Neural progenitor cell (in vitro differentiated cells): ENCODE data around the gene SMYD2. TPM values are rescaled to one million over a fixed set of nuclear protein-coding genes. Genes with fewer than 3 reads are reported as not detected.

Source experiments
- DNase-seq: peaks from one replicate; pipeline ENCODE4 v3.0.0-alpha.2; 2016; ENCODE audit warnings: low spot score
- H2AFZ ChIP-seq: fragments of 200-600 bp; sonication (generic); replicated peaks from 2 replicates; pipeline ENCODE4 v1.6.1; 2016; ENCODE audit warnings: antibody characterized with exemption
- H3F3A ChIP-seq: fragments of 200-600 bp; sonication (generic); 2 replicates; pipeline ENCODE4 v1.6.1; 2016; ENCODE audit warnings: antibody characterized with exemption, low read depth
- H3K27ac ChIP-seq: fragments of 200-600 bp; sonication (generic); 2 replicates; pipeline ENCODE4 v1.5.1; 2016; ENCODE audit warnings: mild to moderate bottlenecking
- H3K27me3 ChIP-seq: fragments of 200-600 bp; sonication (generic); 2 replicates; pipeline ENCODE4 v1.6.1; 2016; ENCODE audit warnings: mild to moderate bottlenecking, moderate library complexity
- H3K36me3 ChIP-seq: fragments of 200-600 bp; sonication (generic); 2 replicates; pipeline ENCODE4 v1.5.1; 2016
- H3K4me1 ChIP-seq: fragments of 200-600 bp; sonication (generic); 2 replicates; pipeline ENCODE4 v1.6.1; 2016; ENCODE audit warnings: mixed run types
- H3K4me2 ChIP-seq: fragments of 200-600 bp; sonication (generic); 2 replicates; pipeline ENCODE4 v1.6.1; 2016
- H3K4me3 ChIP-seq: fragments of 200-600 bp; sonication (generic); 2 replicates; pipeline ENCODE4 v1.5.1; 2016
- H3K79me2 ChIP-seq: fragments of 200-600 bp; sonication (generic); 2 replicates; pipeline ENCODE4 v1.6.1; 2016; ENCODE audit warnings: low read depth
- H3K9ac ChIP-seq: fragments of 200-600 bp; sonication (generic); 2 replicates; pipeline ENCODE4 v1.6.1; 2016
- H3K9me3 ChIP-seq: fragments of 200-600 bp; sonication (generic); 2 replicates; pipeline ENCODE4 v1.5.1; 2016; ENCODE audit warnings: low read depth
- H4K20me1 ChIP-seq: fragments of 200-600 bp; sonication (generic); 2 replicates; pipeline ENCODE4 v1.6.1; 2016; ENCODE audit warnings: low read depth
- H3K27ac Mint-ChIP-seq: 3 replicates; pipeline ENCODE4 v1.8.0; 2021; ENCODE audit warnings: mixed read lengths
- H3K27me3 Mint-ChIP-seq: 2 replicates; pipeline ENCODE4 v1.8.0; 2022; ENCODE audit warnings: low read depth, mild to moderate bottlenecking, inconsistent platforms, moderate library complexity, mixed read lengths; ENCODE audit not compliant: insufficient read depth
- H3K36me3 Mint-ChIP-seq: 3 replicates; pipeline ENCODE4 v1.8.0; 2021; ENCODE audit warnings: mixed read lengths
- H3K4me1 Mint-ChIP-seq: 3 replicates; pipeline ENCODE4 v1.8.0; 2021; ENCODE audit warnings: mixed read lengths
- H3K4me3 Mint-ChIP-seq: 3 replicates; pipeline ENCODE4 v1.8.0; 2021; ENCODE audit warnings: mild to moderate bottlenecking, moderate library complexity, mixed read lengths
- H3K9me3 Mint-ChIP-seq: 3 replicates; pipeline ENCODE4 v1.8.0; 2020; ENCODE audit warnings: mixed read lengths
- EZH2 ChIP-seq: fragments of 200-600 bp; sonication (generic); IDR thresholded peaks from 2 replicates; pipeline ENCODE4 v1.6.1; 2017; ENCODE audit warnings: antibody characterized with exemption, mild to moderate bottlenecking, moderate library complexity
- EZH2phosphoT487 ChIP-seq: fragments of 200-600 bp; sonication (generic); IDR thresholded peaks from 2 replicates; pipeline ENCODE4 v1.6.1; 2017; ENCODE audit warnings: antibody characterized with exemption
- total RNA-seq: library from RNA; depleted of rRNA; stranded (reverse); fragments of >200 nt; gene quantifications from 2 replicates; pipeline ENCODE4 v1.2.3, GENCODE V29; 2015; ENCODE audit warnings: low replicate concordance
- TF ChIP-seq, protein P1 (sequence below): fragments of 200-600 bp; sonication (generic); IDR thresholded peaks from 2 replicates; pipeline ENCODE4 v1.5.1; 2017; ENCODE audit warnings: antibody characterized with exemption, mild to moderate bottlenecking

Gene SMYD2
- total RNA-seq, 1 donor from 2014 or later = 20.5 TPM

DNA sequence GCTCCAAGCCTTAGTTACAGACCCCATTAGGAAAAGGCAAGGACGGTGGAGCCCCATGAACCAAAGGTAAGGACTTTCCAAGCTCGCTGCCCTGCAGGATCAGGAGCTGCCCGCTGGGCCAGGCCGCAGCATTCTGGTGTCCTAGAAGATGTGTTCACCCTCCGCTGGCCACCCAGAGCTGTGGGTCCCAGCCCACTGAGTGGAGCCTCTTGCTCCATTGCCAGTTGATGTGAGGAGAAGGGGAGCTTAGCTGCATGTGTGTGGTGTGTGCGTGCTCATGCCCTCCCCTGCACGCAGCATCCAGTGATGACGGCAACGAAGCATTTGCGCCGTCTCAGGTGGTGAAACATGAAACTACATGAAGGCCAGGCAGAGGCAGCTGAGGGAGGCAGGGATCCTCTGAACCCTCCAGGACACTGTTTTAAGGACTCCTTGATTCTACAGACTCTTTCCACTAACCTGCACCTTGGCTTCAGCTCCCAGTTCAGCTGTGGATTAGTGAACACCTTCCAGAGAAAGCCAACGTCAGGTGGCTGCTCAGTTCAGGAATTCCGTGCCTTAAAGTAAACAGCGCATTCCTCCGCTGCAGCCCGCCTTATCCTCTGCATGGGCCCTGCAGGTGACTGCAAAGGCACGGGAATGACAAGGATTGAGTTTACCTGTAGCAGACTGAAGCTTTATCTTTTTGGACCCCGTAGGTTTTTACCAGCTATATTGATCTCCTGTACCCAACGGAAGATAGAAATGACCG, 48.7 kb downstream of the SMYD2 start:
- Mint-ChIP-seq H3K4me3 (no peak overlapping the region), H3K36me3 (peaks cover 2% of the 10 kb centered on the region), H3K4me1 (peaks cover 7% of the 10 kb centered on the region)

DNA sequence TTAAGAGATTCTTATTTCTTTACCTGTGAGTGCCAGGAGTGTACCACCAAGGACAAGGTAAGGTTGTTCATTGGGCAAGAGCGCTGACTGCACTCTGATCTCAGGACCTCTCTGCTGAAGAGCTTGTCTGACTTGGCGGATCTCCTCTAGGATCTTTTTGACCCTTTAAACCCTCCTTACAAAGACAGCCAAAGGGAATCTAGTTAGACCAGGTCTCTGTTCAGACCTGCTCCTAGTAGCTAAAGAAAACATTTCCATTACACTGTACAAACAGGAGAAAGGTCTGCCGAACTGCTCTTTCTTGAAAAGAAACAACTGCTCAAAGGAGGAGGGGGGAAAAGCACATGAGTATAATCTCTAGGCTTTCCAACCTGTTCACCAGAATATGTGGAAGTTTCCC, 49.3 kb downstream of the SMYD2 start:
- H3K4me1 Mint-ChIP-seq = peaks cover 7% of the 10 kb centered on the region
- no peaks in the 10 kb centered on the region for H3K79me2 ChIP-seq
- no peak for DNase-seq
- H3K27ac Mint-ChIP-seq = no peak overlapping the region
- H3K36me3 Mint-ChIP-seq = peaks cover 2% of the 10 kb centered on the region
- no peak overlapping the region for H2AFZ ChIP-seq
- H3K36me3 ChIP-seq = no peaks in the 10 kb centered on the region
- no peak overlapping the region for H3K4me3 ChIP-seq
- peaks cover 5% of the 10 kb centered on the region for H3F3A ChIP-seq
- TF ChIP-seq, protein P1, sequence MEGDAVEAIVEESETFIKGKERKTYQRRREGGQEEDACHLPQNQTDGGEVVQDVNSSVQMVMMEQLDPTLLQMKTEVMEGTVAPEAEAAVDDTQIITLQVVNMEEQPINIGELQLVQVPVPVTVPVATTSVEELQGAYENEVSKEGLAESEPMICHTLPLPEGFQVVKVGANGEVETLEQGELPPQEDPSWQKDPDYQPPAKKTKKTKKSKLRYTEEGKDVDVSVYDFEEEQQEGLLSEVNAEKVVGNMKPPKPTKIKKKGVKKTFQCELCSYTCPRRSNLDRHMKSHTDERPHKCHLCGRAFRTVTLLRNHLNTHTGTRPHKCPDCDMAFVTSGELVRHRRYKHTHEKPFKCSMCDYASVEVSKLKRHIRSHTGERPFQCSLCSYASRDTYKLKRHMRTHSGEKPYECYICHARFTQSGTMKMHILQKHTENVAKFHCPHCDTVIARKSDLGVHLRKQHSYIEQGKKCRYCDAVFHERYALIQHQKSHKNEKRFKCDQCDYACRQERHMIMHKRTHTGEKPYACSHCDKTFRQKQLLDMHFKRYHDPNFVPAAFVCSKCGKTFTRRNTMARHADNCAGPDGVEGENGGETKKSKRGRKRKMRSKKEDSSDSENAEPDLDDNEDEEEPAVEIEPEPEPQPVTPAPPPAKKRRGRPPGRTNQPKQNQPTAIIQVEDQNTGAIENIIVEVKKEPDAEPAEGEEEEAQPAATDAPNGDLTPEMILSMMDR = no peak
- no peak for TF ChIP-seq EZH2phosphoT487
- no peak for TF ChIP-seq EZH2
- H3K4me1 ChIP-seq = peaks cover 4% of the 10 kb centered on the region
- H3K27me3 Mint-ChIP-seq = peaks cover 2% of the 10 kb centered on the region
- no peak overlapping the region for H3K4me2 ChIP-seq
- no peak overlapping the region for H3K4me3 Mint-ChIP-seq
- H4K20me1 ChIP-seq = no peaks in the 10 kb centered on the region
- no peak overlapping the region for H3K9ac ChIP-seq
- H3K9me3 Mint-ChIP-seq = no peaks in the 10 kb centered on the region
- no peak overlapping the region for H3K27ac ChIP-seq
- H3K9me3 ChIP-seq = no peaks in the 10 kb centered on the region
- H3K27me3 ChIP-seq = no peaks in the 10 kb centered on the region

More for the DNA sequence above, 48.7 kb downstream of the SMYD2 start:
- Histone ChIP-seq H4K20me1 (no peaks in the 10 kb centered on the region), H3K4me2 (no peak overlapping the region), H3K4me1 (peaks cover 4% of the 10 kb centered on the region), H3K9ac (no peak overlapping the region), H3F3A (peaks cover 5% of the 10 kb centered on the region), H3K36me3 (no peaks in the 10 kb centered on the region), H2AFZ (no peak overlapping the region), H3K4me3 (no peak overlapping the region), H3K27me3 (no peaks in the 10 kb centered on the region), H3K9me3 (no peaks in the 10 kb centered on the region), H3K79me2 (no peaks in the 10 kb centered on the region), H3K27ac (no peak overlapping the region)
- no peak overlapping the region for H3K27ac Mint-ChIP-seq
- no peak for DNase-seq
- H3K27me3 Mint-ChIP-seq = peaks cover 2% of the 10 kb centered on the region
- H3K9me3 Mint-ChIP-seq = no peaks in the 10 kb centered on the region
- no peak for TF ChIP-seq EZH2
- TF ChIP-seq, protein P1 = no peak

DNA sequence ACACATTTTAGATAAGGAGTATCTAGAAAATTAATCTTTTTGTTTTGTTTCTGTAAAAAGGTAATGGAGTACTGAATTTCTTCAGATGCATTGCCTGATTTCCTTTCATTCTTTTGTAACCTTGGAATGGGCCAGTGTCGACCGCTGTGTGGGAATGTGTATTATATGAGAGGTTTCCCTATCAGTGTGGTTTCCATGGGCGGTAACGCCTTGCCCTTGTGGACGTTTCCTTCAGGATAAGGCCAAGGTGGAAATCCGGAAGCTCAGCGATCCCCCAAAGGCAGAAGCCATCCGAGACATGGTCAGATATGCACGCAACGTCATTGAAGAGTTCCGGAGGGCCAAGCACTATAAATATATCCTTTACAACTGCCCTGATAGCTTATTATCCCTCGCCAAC, 49.8 kb downstream of the SMYD2 start:
- no peaks in the 10 kb centered on the region for H3K27me3 ChIP-seq
- no peak overlapping the region for H3K27ac Mint-ChIP-seq
- no peak for DNase-seq

More for the DNA sequence above, 49.8 kb downstream of the SMYD2 start:
- no peak overlapping the region for H3K4me2 ChIP-seq
- Mint-ChIP-seq H3K4me3 (no peak overlapping the region), H3K27me3 (peaks cover 2% of the 10 kb centered on the region), H3K36me3 (peaks cover 2% of the 10 kb centered on the region), H3K9me3 (no peaks in the 10 kb centered on the region), H3K4me1 (peaks cover 7% of the 10 kb centered on the region)
- no peak overlapping the region for H2AFZ ChIP-seq
- H3K4me3 ChIP-seq = no peak overlapping the region
- H3F3A ChIP-seq = peaks cover 5% of the 10 kb centered on the region
- no peak overlapping the region for H3K9ac ChIP-seq
- no peaks in the 10 kb centered on the region for H3K79me2 ChIP-seq
- H4K20me1 ChIP-seq = no peaks in the 10 kb centered on the region
- H3K27ac ChIP-seq = no peak overlapping the region
- no peaks in the 10 kb centered on the region for H3K9me3 ChIP-seq
- TF ChIP-seq EZH2 (no peak), EZH2phosphoT487 (no peak)
- TF ChIP-seq, protein P1 = no peak
- H3K4me1 ChIP-seq = peaks cover 4% of the 10 kb centered on the region
- no peaks in the 10 kb centered on the region for H3K36me3 ChIP-seq
